Vagina (tissue), 2 donors: ENCODE results near the gene TTLL3. TPM values are rescaled to one million over a fixed set of nuclear protein-coding genes. Genes with fewer than 3 reads are reported as not detected.
"Not testable (repeated sequence)": the region's sequence is repeated elsewhere in the genome, so short reads cannot be mapped to it uniquely, and the experiment has no call there.

Experiments
- DNase-seq, 2 donors: peaks; one replicate each; pipeline ENCODE4 v3.0.0-alpha.2; 2017; ENCODE audit errors: extremely low spot score in 2 of 2
- H3K27ac ChIP-seq: fragments of 200-600 bp; sonication (generic); one replicate; pipeline ENCODE4 v1.5.1; 2019
- H3K27me3 ChIP-seq: fragments of 200-600 bp; sonication (generic); one replicate; pipeline ENCODE4 v1.5.1; 2019
- H3K36me3 ChIP-seq, 2 donors: fragments of 200-600 bp; sonication (generic); one replicate each; pipeline ENCODE4 v1.5.1; 2017 to 2019
- H3K4me1 ChIP-seq: fragments of 200-600 bp; sonication (generic); one replicate; pipeline ENCODE4 v1.5.1; 2019
- H3K4me3 ChIP-seq, 2 donors: fragments of 200-600 bp; sonication (generic); 1 replicate in 1 of 2; 2 replicates in 1 of 2; pipeline ENCODE4 v1.5.1; 2016 to 2019
- H3K9me3 ChIP-seq: fragments of 200-600 bp; sonication (generic); one replicate; pipeline ENCODE4 v1.5.1; 2019
- POLR2A ChIP-seq, 2 donors: fragments of 450-650 bp; IDR thresholded peaks; one replicate each; pipeline ENCODE4 v1.6.1; 2017; ENCODE audit warnings: antibody characterized with exemption in 2 of 2, mild to moderate bottlenecking in 2 of 2, moderate library complexity in 2 of 2
- POLR2AphosphoS5 ChIP-seq, 2 donors: sonication (generic); formaldehyde crosslinking; IDR thresholded peaks; one replicate each; pipeline ENCODE4 v1.9.0; 2017; ENCODE audit warnings: antibody characterized with exemption in 2 of 2, mild to moderate bottlenecking in 2 of 2, low read depth in 1 of 2; ENCODE audit not compliant: insufficient read depth in 1 of 2
- intact Hi-C: fragments of 100-400 bp; cut with DNase I; formaldehyde crosslinking; loops from one replicate; pipeline ENCODE4 v1.15.1; 2023
- total RNA-seq: library from RNA; depleted of rRNA; stranded (reverse); fragments of >200 nt; gene quantifications from one replicate; pipeline ENCODE4 v1.2.3, GENCODE V29; 2016
- TF ChIP-seq, protein P1 (sequence below), 3 experiments: fragments of 450-650 bp in 2 of 3; fragments of 200-600 bp in 1 of 3; sonication (generic) in 1 of 3; IDR thresholded peaks; one replicate each; pipeline ENCODE4 v1.5.1; 2017 to 2019; ENCODE audit warnings: antibody characterized with exemption in 3 of 3, mild to moderate bottlenecking in 2 of 3, moderate library complexity in 2 of 3

TTLL3 gene
- total RNA-seq, 1 donor from 2014 or later: 73.4 TPM

DNA sequence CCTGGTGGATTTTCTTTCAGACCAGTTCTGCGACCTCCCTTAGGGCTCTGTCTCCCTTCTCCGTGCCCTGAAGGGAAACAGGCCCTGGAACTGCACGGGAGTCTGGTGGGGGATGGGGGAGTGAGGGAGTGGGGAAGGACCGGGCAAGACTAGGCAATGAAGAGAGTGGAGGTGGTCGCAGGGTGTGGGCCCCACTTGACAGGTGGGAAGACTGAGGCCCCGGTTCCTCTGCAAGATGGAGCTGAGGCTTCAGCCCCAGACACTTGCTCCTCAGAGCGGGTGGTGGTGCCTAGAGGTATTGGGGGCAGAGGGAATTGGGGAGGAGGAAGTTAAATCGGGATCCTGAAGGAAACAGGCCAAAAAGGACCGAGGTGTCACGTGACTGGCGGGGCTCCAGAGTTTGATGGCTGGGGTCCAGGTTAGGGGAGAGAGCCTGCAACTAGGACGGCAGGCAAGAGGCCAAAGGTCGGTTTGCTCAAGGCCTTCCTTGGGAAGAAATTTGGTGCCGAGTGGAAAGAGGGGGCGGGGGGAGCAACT lies 39.7 kb upstream of the TTLL3 start:
- DNase-seq: peak in 1 of 2 donors; percentile 94
- no peaks in the 10 kb centered on the region for H3K9me3 ChIP-seq
- peaks cover 38% of the 10 kb centered on the region for H3K4me1 ChIP-seq
- intact Hi-C loops: no loop called here
- H3K27me3 ChIP-seq: no peaks in the 10 kb centered on the region
- peak overlapping the region; percentile 64 to 74 for H3K4me3 ChIP-seq
- TF ChIP-seq POLR2AphosphoS5 (IDR thresholded peaks at IDR 0.05; ENCODE audit: insufficient read depth in 1 of 2, low read depth in 1 of 2): peak in 1 of 2 donors; percentile 4
- no peak for TF ChIP-seq POLR2A (IDR thresholded peaks at IDR 0.05)
- TF ChIP-seq, protein P1, sequence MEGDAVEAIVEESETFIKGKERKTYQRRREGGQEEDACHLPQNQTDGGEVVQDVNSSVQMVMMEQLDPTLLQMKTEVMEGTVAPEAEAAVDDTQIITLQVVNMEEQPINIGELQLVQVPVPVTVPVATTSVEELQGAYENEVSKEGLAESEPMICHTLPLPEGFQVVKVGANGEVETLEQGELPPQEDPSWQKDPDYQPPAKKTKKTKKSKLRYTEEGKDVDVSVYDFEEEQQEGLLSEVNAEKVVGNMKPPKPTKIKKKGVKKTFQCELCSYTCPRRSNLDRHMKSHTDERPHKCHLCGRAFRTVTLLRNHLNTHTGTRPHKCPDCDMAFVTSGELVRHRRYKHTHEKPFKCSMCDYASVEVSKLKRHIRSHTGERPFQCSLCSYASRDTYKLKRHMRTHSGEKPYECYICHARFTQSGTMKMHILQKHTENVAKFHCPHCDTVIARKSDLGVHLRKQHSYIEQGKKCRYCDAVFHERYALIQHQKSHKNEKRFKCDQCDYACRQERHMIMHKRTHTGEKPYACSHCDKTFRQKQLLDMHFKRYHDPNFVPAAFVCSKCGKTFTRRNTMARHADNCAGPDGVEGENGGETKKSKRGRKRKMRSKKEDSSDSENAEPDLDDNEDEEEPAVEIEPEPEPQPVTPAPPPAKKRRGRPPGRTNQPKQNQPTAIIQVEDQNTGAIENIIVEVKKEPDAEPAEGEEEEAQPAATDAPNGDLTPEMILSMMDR (IDR thresholded peaks at IDR 0.05): no peak
- H3K27ac ChIP-seq: peak overlapping the region; percentile 96
- no peaks in the 10 kb centered on the region for H3K36me3 ChIP-seq

DNA sequence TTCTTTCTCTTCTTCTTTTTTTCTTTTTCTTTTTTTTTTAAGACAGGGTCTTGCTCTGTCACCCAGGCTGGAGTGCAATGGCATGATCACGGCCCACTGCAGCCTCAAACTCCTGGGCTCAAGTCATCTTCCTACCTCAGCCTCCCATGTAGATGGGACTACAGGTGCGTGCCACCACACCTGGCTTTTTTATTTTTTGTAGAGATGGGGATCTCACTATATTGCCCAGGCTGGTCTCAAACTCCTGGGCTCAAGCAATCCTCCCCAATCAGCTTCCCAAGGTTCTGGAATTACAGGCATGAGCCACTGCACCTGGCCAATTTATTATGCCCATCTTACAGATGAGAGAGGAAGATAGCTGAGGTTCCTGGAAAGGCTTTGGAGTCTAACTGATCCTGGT lies 39.1 kb upstream of the TTLL3 start:
- peaks cover 38% of the 10 kb centered on the region for H3K4me1 ChIP-seq
- H3K27me3 ChIP-seq, H3K4me3 ChIP-seq, H3K36me3 ChIP-seq, DNase-seq, H3K9me3 ChIP-seq, intact Hi-C loops: not testable (repeated sequence)
- peak overlapping the region; percentile 96 for H3K27ac ChIP-seq

DNA sequence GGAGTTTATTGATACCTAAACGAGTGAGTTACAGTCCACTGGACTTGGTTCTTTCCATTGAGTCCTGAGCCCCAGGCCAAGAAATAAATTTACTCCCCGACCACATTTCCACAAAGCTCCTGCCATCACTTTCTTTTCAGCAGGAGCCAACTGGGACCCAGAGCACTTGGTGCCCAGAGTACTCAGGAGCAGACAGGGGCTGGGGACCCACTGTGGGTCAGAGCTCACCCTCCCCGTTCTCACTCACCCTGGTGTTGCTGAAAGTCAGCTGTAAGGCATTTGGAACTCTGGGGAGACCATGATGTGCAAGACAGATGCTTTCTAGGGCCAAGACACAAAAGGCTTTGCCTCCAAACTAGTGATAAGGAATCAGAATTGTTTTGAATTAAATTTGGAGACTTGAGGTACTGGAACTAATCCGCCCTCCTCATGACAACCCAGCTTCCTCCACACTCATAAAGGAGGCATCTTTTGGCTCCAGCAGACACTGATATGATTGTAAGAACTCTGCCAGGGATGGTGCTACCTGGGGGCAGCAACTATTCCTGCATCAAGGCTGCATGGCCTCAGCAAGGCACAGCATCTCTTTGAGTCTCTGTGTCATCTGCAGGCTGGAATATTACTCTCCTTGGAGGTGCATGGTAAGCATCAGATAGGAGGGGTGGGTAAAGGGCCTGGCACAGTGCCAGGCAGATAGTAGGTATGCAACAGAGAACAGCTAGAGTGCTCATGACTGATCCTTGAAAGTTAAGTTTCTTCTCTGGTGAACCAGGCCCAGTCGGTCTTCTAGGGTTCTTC lies 33.0 kb upstream of the TTLL3 start:
- Histone ChIP-seq H3K36me3 (peaks cover 0 to 2% of the 10 kb centered on the region in 2 donors), H3K27ac (no peak overlapping the region), H3K4me3 (no peak overlapping the region), H3K27me3 (no peaks in the 10 kb centered on the region), H3K9me3 (no peaks in the 10 kb centered on the region), H3K4me1 (no peaks in the 10 kb centered on the region)
- DNase-seq: no peak
- TF ChIP-seq POLR2A (IDR thresholded peaks at IDR 0.05) (no peak), POLR2AphosphoS5 (IDR thresholded peaks at IDR 0.05; ENCODE audit: insufficient read depth in 1 of 2, low read depth in 1 of 2) (no peak)
- TF ChIP-seq, protein P1 (IDR thresholded peaks at IDR 0.05): no peak
- intact Hi-C loops: no loop called here

DNA sequence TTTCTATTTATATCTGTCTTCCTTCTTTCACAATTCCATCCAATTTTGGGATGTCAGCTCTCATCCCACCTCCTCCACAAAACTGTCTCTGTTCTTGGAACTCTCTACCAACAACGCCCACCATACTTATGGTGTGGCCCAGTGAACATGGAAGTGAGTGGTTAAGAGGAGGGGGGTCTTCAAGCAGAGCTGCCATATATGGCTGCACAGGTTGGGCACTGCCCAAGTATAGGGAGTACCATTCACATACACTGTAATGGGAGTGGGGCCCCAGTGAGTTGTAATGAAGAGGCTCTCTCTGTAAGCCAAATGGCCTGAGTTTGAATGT lies 32.4 kb upstream of the TTLL3 start:
- Histone ChIP-seq H3K4me1 (no peaks in the 10 kb centered on the region), H3K36me3 (peaks cover 0 to 2% of the 10 kb centered on the region in 2 donors), H3K27me3 (no peaks in the 10 kb centered on the region), H3K27ac (no peak overlapping the region), H3K9me3 (no peaks in the 10 kb centered on the region), H3K4me3 (no peak overlapping the region)
- TF ChIP-seq, protein P1 (IDR thresholded peaks at IDR 0.05): no peak
- no peak for TF ChIP-seq POLR2AphosphoS5 (IDR thresholded peaks at IDR 0.05; ENCODE audit: insufficient read depth in 1 of 2, low read depth in 1 of 2)
- intact Hi-C loops: no loop called here
- no peak for DNase-seq

DNA sequence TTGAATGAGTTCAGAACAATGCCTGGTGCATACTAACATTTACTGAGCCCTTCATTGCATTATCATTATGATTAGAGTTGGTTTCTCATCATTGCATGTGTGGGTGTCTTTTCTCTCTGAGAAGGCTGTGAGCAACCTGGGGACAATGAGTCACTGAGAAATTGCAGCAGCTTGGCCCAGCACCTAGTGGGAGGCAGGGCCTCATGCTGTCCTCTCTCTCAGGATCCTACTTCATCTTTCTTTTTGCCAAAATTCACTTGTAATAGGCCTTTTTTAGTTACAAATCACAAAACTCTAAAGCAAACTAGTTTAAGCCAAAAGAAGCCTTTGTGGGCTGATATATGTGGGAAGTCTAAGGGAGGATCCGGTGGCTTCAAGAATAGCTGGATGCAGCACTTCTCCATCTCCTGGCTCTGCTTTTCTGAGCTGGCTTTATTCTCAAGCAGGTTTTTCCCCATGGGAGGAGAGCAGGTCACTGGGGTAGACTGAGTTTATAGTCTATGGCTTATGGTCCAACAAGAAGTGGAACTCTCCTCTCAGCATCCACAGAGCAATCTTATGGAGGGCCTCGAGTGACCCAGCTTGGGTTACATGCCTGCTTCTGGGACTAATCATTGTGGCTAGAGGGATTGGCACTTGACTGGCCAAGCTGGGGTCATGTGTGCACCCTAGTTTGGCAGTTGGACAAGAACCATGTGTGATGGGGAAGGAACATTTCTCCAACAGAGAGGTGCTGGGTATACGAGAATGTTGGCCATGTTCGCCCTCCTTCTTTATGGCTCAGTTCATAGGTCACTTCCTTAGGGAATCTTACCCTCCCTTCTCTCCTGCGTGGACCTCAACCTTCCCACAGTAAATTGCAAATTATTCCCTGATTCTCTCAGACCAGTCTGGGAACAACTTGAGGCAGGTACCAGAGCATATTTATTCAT lies 31.7 kb upstream of the TTLL3 start:
- Histone ChIP-seq H3K4me3 (no peak overlapping the region), H3K27ac (no peak overlapping the region), H3K9me3 (no peaks in the 10 kb centered on the region), H3K4me1 (no peaks in the 10 kb centered on the region), H3K27me3 (no peaks in the 10 kb centered on the region), H3K36me3 (peaks cover 2 to 3% of the 10 kb centered on the region in 2 donors)
- TF ChIP-seq POLR2A (IDR thresholded peaks at IDR 0.05) (no peak), POLR2AphosphoS5 (IDR thresholded peaks at IDR 0.05; ENCODE audit: insufficient read depth in 1 of 2, low read depth in 1 of 2) (no peak)
- TF ChIP-seq, protein P1 (IDR thresholded peaks at IDR 0.05): no peak
- no peak for DNase-seq
- intact Hi-C loops: no loop called here
